ENCODE results near the gene SLC29A4.

GRCh38 chr7:5282543-5283316 lies at the start of gene SLC29A4:
- TF ChIP-seq POLR2AphosphoS5 (IDR thresholded peaks at IDR 0.05; ENCODE audit: low read depth, low read length): no peak
- TF ChIP-seq CTCF (IDR thresholded peaks at IDR 0.05): no peak
- TF ChIP-seq TCF7L2 (IDR thresholded peaks at IDR 0.05; ENCODE audit: low read depth, low read length): no peak
